ENCODE results near the gene CSTF2T.

Gene CSTF2T

GRCh38 chr10:51679841-51680240 is 19.6 kb downstream of the CSTF2T start:
- ChIA-PET POLR2A (no interaction called here), CTCF (no interaction called here)

GRCh38 chr10:51675088-51675487 is 24.3 kb downstream of the CSTF2T start:
- Histone ChIP-seq H3K4me3 (ENCODE audit: low read depth, low read length) (no peak overlapping the region), H3K36me3 (ENCODE audit: control insufficient read depth in 2 of 2, insufficient read depth in 1 of 2, low read length in 2 of 2) (no peaks in the 10 kb centered on the region), H3K4me1 (ENCODE audit: control insufficient read depth, insufficient read depth, low read length) (no peaks in the 10 kb centered on the region), H3K27ac (ENCODE audit: extremely low read depth, low read depth, low read length) (no peak overlapping the region), H3K9me3 (ENCODE audit: control insufficient read depth, insufficient read depth, low read depth, low read length) (no peaks in the 10 kb centered on the region)
- CTCF ChIA-PET = no interaction called here
- TF ChIP-seq ZNF510 (tag by site-specific recombination; IDR thresholded peaks at IDR 0.05; ENCODE audit: insufficient replicate concordance) (no peak), PATZ1 (tag by site-specific recombination; IDR thresholded peaks at IDR 0.05) (no peak), ZNF138 (tag by site-specific recombination; IDR thresholded peaks at IDR 0.05; ENCODE audit: borderline replicate concordance) (no peak), ZIC2 (tag by site-specific recombination; IDR thresholded peaks at IDR 0.05) (no peak), ZNF639 (tag by site-specific recombination; IDR thresholded peaks at IDR 0.05) (no peak), ZNF184 (tag by site-specific recombination; IDR thresholded peaks at IDR 0.05) (no peak)
- TF ChIP-seq, protein P1, sequence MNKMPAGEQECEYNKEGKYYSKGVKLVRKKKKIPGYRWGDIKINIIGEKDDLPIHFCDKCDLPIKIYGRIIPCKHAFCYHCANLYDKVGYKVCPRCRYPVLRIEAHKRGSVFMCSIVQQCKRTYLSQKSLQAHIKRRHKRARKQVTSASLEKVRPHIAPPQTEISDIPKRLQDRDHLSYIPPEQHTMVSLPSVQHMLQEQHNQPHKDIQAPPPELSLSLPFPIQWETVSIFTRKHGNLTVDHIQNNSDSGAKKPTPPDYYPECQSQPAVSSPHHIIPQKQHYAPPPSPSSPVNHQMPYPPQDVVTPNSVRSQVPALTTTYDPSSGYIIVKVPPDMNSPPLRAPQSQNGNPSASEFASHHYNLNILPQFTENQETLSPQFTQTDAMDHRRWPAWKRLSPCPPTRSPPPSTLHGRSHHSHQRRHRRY (tag by site-specific recombination; IDR thresholded peaks at IDR 0.05) = no peak
- TF ChIP-seq, protein P2, sequence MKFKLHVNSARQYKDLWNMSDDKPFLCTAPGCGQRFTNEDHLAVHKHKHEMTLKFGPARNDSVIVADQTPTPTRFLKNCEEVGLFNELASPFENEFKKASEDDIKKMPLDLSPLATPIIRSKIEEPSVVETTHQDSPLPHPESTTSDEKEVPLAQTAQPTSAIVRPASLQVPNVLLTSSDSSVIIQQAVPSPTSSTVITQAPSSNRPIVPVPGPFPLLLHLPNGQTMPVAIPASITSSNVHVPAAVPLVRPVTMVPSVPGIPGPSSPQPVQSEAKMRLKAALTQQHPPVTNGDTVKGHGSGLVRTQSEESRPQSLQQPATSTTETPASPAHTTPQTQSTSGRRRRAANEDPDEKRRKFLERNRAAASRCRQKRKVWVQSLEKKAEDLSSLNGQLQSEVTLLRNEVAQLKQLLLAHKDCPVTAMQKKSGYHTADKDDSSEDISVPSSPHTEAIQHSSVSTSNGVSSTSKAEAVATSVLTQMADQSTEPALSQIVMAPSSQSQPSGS (tag by site-specific recombination; IDR thresholded peaks at IDR 0.05; ENCODE audit: low read depth) = no peak
- TF ChIP-seq, protein P3, sequence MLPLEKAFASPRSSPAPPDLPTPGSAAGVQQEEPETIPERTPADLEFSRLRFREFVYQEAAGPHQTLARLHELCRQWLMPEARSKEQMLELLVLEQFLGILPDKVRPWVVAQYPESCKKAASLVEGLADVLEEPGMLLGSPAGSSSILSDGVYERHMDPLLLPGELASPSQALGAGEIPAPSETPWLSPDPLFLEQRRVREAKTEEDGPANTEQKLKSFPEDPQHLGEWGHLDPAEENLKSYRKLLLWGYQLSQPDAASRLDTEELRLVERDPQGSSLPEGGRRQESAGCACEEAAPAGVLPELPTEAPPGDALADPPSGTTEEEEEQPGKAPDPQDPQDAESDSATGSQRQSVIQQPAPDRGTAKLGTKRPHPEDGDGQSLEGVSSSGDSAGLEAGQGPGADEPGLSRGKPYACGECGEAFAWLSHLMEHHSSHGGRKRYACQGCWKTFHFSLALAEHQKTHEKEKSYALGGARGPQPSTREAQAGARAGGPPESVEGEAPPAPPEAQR (tag by site-specific recombination; IDR thresholded peaks at IDR 0.05) = no peak
- POLR2A ChIA-PET = no interaction called here

More at GRCh38 chr10:51679841-51680240, 19.6 kb downstream of the CSTF2T start:
- H3K36me3 ChIP-seq (ENCODE audit: control insufficient read depth in 2 of 2, insufficient read depth in 1 of 2, low read length in 2 of 2) = no peaks in the 10 kb centered on the region
- no peaks in the 10 kb centered on the region for H3K9me3 ChIP-seq (ENCODE audit: control insufficient read depth, insufficient read depth, low read depth, low read length)
- TF ChIP-seq ZNF670 (tag by site-specific recombination; IDR thresholded peaks at IDR 0.05; ENCODE audit: low read depth) (no peak), ZNF274 (IDR thresholded peaks at IDR 0.05; ENCODE audit: low read length) (no peak), ZNF274 (tag by site-specific recombination; IDR thresholded peaks at IDR 0.05; ENCODE audit: borderline replicate concordance) (no peak), ZNF416 (tag by site-specific recombination; IDR thresholded peaks at IDR 0.05) (no peak), ZBTB17 (tag by site-specific recombination; IDR thresholded peaks at IDR 0.05) (no peak), SALL2 (tag by site-specific recombination; IDR thresholded peaks at IDR 0.05; ENCODE audit: borderline replicate concordance) (no peak), ZNF626 (tag by site-specific recombination; IDR thresholded peaks at IDR 0.05) (no peak), ZFP69B (tag by site-specific recombination; IDR thresholded peaks at IDR 0.05) (no peak), ZNF549 (tag by site-specific recombination; IDR thresholded peaks at IDR 0.05) (no peak), ZNF610 (tag by site-specific recombination; IDR thresholded peaks at IDR 0.05; ENCODE audit: borderline replicate concordance) (no peak)
- TF ChIP-seq, protein P4, sequence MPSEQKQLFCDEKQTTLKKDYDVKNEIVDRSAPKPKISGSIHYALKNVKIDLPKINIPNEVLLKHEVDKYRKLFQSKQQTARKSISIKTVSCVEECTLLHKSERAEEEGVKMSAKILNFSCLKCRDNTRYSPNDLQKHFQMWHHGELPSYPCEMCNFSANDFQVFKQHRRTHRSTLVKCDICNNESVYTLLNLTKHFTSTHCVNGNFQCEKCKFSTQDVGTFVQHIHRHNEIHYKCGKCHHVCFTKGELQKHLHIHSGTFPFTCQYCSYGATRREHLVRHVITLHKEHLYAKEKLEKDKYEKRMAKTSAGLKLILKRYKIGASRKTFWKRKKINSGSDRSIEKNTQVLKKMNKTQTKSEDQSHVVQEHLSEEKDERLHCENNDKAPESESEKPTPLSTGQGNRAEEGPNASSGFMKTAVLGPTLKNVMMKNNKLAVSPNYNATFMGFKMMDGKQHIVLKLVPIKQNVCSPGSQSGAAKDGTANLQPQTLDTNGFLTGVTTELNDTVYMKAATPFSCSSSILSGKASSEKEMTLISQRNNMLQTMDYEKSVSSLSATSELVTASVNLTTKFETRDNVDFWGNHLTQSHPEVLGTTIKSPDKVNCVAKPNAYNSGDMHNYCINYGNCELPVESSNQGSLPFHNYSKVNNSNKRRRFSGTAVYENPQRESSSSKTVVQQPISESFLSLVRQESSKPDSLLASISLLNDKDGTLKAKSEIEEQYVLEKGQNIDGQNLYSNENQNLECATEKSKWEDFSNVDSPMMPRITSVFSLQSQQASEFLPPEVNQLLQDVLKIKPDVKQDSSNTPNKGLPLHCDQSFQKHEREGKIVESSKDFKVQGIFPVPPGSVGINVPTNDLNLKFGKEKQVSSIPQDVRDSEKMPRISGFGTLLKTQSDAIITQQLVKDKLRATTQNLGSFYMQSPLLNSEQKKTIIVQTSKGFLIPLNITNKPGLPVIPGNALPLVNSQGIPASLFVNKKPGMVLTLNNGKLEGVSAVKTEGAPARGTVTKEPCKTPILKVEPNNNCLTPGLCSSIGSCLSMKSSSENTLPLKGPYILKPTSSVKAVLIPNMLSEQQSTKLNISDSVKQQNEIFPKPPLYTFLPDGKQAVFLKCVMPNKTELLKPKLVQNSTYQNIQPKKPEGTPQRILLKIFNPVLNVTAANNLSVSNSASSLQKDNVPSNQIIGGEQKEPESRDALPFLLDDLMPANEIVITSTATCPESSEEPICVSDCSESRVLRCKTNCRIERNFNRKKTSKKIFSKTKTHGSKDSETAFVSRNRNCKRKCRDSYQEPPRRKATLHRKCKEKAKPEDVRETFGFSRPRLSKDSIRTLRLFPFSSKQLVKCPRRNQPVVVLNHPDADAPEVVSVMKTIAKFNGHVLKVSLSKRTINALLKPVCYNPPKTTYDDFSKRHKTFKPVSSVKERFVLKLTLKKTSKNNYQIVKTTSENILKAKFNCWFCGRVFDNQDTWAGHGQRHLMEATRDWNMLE (tag by site-specific recombination; conservative IDR thresholded peaks at IDR 0.05; ENCODE audit: low read depth) = no peak
- 0 out of 2 replicates have a peak, but pooled peaks cover 2% of the 10 kb centered on the region for H3K4me1 ChIP-seq (ENCODE audit: control insufficient read depth, insufficient read depth, low read length)
- H3K27ac ChIP-seq (ENCODE audit: extremely low read depth, low read depth, low read length) = no peak overlapping the region
- H3K4me3 ChIP-seq (ENCODE audit: low read depth, low read length) = no peak overlapping the region
